GM23248 (cell line): ENCODE data around the gene TSPEAR.
"Not testable (repeated sequence)": the region's sequence is repeated elsewhere in the genome, so short reads cannot be mapped to it uniquely, and the experiment has no call there.

Experiments used
- EZH2 ChIP-seq: fragments of 200-600 bp; sonication (generic); IDR thresholded peaks from 2 replicates; pipeline ENCODE4 v1.6.1; 2018; ENCODE audit warnings: antibody characterized with exemption, mild to moderate bottlenecking; ENCODE audit not compliant: insufficient read depth, poor library complexity, severe bottlenecking
- EZH2phosphoT487 ChIP-seq: fragments of 200-600 bp; sonication (generic); IDR thresholded peaks from 2 replicates; pipeline ENCODE4 v1.6.1; 2018; ENCODE audit warnings: antibody characterized with exemption, moderate library complexity, mild to moderate bottlenecking, low read depth; ENCODE audit not compliant: insufficient read depth

GRCh38 chr21:44601091-44601490 is 110.3 kb downstream of the TSPEAR start:
- TF ChIP-seq EZH2, EZH2phosphoT487: not testable (repeated sequence)
